NCI-H510A treated with DMSO at 0.1 percent for 48 hours (cell line): Measurements from ENCODE around the gene KCNE2.
A peak's percentile ranks its signal among the peaks of the same experiment; 100 is the strongest.

Source experiments
- DNase-seq: peaks from one replicate; lab custom pipeline; 2025; lab: John Stamatoyannopoulos, UW

Gene KCNE2, protein sequence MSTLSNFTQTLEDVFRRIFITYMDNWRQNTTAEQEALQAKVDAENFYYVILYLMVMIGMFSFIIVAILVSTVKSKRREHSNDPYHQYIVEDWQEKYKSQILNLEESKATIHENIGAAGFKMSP

DNA sequence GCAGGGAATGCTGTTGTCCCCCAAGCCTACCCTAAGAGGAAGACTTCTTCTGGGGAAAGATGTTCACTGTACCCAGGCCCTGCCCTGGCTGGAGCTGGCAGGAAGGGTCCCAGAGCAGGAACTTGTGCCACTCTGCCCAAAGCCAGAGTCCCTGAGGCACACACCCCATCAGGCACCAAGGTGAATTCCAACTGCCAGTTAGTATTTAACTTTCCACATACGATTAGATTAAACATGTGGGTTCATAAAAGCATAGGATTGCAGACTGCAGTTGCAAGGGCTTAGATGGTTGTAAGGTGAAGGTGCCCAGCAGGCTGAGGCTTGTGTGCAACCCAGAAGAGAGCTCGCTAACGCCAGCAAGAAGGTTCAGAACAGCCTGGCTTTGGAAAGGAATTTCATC lies at the start of gene KCNE2:
Gene KCNE2, plus strand, starts transcription at position 274 of the 400 bp plus-strand sequence. CDS start 6,473 bp downstream, outside the sequence.
- no peak for DNase-seq

DNA sequence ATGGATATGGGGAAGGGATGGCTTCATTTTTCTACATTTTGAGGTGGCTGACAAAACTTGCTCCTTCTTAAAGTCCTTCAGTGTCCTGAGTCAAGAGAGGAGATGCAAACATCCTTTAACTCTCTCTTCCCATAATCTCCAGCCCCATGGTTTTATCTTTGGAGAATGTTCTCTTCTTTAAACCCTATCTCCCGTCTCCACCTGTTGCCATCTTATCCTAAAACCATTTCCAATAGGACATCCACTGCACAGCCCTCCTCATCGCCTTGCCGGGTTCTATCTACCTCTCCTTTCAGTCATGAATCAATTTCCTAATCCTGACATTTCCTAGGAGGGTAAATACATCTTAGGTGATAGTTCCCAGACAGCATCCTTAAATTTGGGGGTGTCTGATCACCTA lies 44.2 kb upstream of the KCNE2 start:
- no peak for DNase-seq

DNA sequence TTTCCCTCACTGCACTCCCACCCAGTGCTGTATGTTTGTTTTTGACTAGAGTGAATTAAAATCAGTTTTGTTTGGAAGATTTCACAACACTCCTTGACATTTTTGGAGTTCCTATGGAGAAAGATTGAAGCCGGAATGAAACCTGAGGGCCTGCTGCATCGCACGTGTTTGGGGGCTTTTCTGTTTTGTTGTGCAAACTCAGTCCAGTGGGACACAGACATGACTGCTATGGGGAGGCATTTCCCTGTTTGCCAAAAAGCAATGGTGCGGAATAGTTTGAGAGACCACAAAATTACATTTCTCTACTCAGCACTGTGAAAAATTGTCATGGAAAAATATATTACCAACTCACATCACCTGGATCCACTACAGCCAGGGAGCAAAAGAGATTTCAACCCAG lies 43.8 kb upstream of the KCNE2 start:
- no peak for DNase-seq

DNA sequence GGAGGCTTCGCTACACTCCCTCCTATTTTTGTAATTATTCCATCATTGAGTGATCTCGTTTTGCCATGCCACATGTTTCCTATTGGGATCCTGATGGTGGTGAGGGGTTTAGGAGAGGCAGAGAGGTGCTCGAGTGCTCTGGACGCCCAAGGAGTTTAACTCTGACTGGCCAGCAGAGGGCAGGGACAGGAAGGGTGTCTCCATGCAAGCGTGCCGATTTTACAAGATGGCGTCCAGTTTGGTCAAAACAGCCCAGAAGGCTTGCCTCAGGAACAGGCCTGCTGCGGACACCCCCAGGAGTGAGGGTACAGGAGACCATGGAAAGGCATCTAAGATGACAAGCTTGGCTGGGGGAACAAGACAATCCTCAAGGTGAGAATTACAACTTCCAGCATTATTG lies 33.8 kb upstream of the KCNE2 start:
- DNase-seq: no peak

DNA sequence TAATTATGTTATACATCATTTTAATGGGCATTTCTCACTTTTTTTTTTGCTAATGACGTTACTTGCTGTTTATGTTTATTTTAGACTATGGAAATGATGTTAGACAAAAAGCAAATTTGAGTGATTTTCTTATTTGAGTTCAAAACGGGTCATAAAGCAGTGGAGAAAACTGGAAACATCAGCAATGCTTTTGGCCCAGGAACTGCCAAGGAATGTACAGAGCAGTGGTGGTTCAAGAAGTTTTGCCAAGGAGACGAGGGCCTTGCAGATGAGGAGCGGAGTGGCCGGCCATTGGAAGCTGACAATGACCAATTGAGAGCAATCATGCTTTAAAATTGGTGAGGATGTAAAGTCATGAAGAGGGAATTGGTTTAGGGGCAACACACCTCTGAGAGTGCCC lies 32.1 kb upstream of the KCNE2 start:
- DNase-seq: no peak

DNA sequence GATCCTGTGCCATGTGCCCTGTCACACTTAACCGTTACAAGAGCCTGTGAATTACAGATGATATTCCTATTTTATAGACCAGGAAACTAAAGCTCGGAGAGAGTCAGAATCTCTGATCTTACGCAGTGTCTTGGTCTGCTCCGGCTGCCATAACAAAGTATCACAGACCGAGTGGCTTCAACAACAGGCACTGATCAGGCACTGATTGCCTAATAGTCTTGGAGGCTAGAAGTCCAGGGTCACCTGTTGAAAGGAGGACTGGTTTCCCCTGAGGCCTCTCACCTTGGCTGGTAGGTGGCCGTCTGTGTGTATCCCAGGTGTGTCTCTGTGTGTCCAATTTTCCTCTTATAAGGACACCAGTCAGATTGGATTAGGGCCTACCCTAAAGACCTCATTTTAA lies 31.5 kb upstream of the KCNE2 start:
- DNase-seq: no peak

DNA sequence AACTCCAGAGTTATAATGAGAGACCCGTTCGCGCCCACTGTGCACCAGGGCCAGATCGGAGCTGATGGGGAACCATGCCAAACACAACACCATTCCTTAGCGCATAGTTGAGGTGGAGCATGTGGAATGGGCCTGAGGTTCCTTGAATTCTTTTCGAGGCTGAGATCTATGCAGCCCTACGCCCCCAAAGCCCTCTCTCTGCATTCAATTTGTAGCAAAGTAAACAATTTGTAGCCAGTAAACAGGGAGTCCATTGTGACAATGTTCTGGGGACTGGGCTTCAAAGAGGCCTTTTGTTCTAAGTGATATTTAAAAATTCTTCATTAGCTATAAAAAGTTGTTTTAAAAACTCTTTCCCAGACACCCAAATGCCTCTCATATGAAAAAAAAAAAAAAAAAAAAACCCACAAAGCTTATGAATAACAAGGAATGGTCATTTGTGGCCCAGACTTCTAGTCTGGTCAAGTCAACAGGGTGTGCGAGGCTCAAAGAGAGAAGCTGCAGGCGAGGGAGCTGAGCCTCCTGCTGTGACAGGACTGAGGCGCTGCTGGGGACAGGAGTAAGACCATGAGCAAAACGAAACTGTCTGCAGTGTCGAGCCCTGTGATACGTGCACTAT lies 30.6 kb upstream of the KCNE2 start:
- no peak for DNase-seq

DNA sequence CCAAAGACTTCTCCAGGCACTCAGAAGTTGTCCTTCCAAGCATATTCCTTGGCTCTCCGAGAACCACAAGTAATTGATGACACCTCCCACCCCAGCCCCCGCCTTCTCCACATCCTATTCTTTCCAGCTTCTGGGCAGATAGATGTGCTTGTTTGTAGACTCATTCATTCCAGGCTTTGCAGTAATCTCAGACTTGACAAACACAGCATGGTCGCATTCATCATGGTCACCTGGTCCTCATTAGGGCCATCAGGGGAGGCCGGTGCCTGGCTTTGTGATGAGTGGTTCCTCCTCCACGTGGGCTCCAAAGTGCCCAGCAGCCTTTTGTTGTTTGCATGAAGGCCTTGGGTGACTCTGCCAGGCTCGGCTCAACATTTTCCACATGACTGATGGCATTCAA lies 28.5 kb upstream of the KCNE2 start:
- DNase-seq: no peak

DNA sequence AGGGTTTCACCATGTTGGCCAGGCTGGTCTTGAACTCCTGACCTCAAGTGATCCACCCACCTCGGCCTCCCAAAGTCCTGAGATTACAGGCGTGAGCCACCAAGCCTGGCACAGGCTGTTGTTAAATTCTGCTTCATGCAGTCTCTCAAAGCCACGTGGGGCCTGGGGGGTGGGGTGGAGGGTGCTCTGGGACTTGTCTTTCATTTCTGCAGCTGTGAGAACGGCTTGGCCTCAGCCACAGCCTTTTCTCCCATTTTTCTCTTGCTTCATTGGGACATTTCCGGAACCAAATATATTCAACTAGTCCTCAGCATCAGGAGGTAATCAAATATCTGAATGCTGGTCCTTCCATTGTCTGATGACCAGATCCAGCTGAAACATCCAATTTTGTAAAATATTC lies 27.6 kb upstream of the KCNE2 start:
- DNase-seq: no peak

DNA sequence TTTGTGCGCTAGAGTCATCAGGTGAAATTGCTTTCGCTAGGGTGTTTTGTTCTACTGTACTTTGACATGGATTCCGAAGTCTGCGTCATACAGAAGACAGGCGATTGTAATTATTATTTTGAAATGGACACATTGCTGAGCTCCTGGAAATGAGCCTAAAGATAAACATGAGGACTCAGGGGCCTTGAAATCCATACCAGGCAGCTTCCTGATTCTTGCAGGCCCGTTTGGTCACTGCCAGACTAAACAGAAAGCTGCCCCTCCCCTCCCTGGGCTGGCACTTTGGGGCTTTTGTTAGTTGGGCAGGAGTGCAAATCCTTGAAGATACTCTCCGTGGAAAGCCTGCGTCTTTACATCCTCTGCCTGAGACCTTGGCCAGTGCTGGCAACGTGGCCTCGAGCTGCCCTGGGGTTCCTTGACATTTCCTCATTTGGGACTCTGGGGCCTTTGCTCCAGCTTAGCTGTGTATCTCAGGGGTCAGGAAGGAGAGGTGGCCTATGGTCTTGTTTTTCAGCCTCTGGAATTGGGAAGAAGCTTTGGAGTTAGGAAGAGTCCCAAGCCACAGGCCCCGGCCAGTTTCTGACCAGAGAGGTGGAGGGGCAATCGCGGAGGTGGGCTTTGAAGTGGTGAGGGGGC lies 26.9 kb upstream of the KCNE2 start:
- DNase-seq: no peak

DNA sequence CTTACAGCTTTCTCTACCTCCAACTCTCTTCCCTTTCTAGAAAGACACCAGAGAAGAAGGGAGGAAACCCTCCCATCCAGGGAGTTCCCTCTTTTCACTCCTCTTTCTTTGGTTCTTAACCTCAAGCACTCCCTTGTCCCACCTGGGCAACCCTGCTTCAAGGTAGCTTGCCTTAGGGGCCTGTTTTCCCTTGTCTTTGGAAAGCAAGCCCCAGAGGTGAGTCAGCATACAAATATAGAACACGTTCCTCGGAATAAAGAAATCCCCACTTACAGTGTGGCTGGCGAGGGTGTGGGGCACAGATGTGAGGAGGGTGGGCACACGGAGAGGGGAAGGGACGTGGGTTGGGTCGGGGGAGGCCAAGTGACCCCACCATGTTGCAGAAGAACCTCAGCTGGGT lies 26.1 kb upstream of the KCNE2 start:
- DNase-seq: no peak

DNA sequence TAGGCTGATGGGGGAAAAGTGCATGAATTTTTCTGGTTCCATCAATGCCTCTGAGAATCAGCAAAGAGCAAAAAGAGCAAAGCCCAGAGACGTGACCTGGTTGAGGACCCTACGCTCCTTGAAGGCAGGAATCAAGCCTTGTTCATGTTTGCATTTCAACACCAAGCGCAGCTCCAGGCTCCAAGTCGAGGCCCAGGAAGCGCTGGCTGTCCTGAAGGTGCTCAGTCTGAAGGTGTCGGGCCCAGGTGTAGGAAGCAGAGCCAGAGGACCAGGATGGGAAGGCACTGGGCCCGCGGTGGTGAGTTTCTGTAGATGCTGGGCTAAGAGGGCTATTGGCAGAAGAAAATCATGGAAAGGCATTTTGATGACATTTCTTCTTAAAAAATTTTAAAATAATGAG lies 25.6 kb upstream of the KCNE2 start:
- DNase-seq: no peak

DNA sequence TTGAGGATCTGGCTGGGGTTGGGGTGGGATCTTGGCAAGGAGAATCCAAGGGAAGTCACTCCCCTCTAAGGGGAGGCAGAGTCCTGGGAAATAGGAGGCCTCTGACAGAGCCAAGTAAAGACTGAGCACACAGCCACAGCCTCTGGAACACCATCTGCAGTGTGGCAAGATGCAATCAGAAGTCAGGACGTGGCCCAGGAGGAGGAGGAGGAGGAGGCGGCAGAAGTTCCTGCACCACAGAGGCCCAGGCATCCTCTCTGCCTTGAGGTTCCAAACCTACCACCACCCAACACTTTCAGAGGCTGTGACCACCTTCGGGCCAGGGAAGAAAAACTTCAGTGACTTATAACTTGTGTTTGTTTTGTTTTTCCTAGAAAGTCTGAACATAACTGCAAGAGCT lies 23.7 kb upstream of the KCNE2 start:
- DNase-seq: no peak

DNA sequence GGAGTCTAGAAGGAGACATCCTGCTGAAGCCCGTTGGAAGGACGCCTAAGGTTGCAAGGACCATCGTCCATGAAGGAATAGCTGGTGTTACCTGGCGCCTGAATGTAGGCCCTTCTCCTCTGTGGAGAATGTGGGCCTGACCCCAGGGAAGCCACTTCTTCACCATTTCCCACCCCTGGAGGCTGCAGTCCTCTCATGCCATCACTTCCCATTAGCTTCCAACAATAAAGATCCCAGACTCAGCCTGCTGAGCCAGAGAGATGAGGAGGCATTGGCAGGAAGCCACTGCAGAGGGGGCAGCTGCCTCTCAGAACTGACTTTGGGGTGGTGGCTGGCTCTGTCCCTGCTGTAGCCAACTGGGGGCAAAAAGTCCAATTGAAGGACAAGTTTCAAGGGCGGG lies 21.3 kb upstream of the KCNE2 start:
- DNase-seq: no peak

DNA sequence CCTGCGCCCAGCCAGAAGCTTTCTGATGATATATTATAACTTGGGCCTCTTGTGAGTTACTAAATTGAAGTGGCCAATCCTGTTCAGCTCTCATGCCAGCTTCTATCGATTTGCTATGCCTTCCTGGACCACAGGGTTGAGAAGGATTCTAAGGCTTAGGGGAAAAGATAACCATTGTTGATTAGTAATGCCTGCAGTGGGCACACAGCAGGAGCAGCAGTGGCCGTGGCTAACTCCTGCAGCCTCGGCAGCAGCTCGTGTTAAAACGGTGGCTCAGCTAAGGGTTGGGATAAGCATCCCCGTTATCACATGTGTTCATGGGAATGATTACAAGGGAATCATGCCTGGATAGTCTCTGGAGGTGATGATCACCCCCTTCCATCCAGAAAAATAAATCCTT lies 20.5 kb upstream of the KCNE2 start:
- no peak for DNase-seq

DNA sequence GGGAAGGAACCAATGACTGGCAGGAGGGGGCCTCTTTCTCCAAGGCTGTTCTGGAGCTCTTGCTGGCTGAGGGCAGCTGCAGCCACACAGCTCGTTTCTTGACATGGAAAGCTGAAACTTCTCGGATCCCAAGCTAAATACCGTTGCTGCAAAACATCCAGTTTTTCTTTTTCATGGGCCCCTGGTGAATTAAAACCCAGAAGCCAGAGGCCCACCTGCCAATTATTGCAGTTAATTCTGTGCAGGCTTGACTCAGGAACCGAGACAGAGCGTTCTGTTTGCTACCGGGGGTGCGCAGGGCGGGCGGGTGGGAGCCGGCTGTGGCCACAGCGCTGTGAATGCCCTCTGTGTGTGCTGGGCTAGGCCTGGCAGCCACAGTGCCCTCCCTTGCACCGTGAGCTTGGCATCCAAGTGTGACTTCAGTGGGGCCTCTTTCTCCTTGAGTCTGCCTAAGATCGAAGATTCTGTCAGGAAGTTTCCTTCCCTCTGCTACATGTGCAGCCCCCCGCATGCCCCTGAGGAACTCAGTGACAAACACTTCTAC lies 19.9 kb upstream of the KCNE2 start:
- DNase-seq: no peak

DNA sequence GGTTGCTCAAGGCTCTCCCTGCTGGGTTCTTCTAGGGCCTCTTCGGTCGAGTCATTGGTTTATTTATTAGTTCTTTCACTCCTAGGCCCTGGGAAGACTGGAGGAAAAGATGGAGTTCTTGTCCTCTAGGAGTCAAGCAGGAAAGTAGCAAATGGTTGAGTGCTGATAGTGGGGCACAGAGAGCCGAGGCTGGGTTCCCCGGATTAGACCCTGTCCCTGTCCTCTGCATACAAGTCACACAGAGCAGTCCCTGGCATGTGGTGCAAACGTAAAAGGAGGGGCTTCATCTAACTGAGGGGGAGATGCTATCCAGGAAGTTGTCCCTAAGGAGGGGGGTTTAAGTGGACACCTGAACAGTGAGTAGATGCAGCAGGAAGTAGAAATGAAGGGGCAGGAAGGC lies 19.2 kb upstream of the KCNE2 start:
- no peak for DNase-seq

DNA sequence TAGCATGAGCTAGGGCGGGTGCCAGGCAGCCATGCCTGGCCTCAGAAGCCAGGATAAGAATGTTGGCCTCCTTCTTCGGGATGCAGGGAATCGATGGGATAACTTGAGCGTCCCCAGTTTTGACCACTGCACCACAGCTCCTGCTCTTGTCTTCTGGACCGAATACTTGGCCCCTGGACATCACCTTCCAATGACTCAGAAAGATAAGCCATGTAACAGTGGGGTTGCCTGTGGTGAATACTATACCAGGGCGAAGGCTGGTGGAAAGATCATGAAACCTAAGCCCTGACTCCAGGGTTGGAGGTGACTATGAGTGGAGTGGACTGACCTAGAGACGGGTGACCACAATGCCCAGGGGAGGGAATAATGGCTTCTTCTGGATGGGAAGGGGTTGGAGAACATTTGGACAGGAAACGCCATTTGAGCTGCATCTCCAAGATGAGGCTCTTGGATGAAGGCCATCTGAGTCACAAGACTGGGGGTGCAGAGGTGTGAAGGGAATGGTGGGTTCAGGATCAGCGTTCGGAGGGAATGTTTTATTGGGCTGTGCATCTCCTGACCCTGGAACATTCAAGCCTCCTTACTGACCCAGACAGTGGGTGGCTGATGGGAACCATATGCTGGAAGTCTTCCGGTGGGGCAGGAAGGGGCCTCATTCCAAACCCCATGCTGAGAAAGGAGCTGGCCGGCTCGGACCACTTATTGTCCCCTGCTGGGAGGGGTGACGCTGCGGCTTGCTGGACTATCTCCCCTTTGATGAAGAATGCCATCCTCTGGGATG lies 18.5 kb upstream of the KCNE2 start:
- DNase-seq: no peak

DNA sequence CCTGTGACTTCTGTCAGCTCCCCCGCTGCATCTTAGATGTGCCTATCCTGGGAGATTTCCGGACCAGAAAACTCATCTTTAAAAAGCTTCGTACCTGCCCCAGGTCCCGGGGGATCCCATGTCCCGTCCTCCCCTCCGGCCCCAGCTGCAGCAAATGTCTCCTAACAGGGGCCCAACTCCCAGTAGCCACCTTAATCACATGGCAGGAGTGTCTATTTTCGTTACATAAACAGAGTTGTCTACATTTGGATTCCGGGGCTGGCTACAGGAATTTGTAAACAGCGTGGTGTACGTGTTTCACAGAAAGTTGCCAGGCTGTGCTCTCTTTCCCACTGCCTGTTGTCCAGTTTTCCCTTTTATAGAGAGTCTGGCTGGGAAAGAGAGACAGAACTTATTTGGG lies 17.9 kb upstream of the KCNE2 start:
- no peak for DNase-seq

DNA sequence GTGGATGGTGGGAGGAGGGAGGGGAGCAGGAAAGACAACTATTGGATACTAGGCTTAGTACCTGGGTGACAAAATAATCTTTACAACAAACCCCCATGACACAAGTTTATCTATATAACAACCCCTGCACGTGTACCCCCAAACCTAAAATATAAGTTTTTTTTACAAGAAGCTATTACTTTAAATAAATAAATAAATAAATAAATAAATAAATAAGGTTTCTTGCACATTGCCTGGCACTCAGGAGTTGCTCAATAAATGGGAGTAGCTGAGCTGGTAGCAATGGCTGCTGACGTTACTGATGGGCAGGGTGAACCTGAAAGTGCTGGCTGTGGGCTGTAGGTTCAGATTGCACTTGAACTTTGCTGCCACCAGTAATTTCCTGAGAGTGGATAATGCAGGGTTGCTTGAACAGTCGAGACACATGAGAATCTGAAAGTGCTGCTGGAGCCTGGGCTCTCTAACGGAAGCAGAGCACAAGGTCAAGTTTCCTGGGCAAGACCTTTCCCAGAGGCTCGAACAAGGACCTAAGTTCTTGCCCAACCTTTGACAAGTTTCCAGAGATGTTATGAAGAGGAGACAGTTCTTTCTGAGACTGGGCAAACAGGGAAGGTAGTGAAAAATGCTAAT lies 14.8 kb upstream of the KCNE2 start:
- DNase-seq: no peak

DNA sequence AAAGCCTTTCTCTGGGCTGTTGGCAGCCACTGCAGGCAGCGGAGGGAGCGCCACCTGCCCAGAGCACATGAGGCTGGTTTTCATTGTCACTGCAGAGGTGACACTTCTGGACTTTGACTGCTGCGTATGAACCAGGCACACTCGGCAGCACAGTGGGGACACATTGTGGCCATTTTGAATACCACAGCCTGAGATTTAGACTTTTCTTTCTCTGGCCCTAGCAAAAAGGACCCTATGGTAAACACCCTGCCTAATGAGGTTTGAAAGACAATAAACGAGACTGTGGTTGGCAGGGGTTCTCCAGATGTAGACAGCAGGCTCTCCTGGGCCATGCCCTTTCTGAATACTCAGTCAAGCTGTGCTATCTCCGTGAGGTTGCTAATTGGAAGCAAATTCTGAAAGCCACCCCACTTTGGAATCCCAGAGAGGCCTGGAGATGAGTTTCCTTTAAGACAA lies 12.0 kb upstream of the KCNE2 start:
- DNase-seq: peak; percentile 85

DNA sequence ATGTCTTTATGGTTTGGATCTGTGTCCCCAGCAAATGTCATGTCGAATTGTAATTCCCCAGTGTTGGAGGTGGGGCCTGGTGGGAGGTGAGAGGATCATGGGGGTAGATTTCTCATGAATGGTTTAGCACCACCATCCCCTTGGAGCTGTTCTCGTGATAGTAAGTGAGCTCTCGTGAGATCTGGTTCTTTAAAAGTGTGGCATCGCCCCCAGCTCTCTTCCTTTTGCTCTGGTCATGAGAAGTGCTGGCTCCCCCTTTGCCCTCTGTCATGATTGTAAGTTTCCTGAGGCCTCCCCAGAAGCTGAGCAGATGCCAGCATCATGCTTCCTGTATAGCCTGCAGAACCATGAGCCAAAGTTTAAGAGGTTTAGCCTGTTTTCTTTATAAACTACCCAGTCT lies 11.2 kb upstream of the KCNE2 start:
- no peak for DNase-seq
